Middle frontal gyrus (tissue), 1 donor: ENCODE results near the gene SLC35E3.

Experiments used
- DNase-seq: peaks from one replicate; pipeline ENCODE4 v3.0.0-alpha.2; 2015; ENCODE audit warnings: low spot score; ENCODE audit errors: extremely low spot score

The SLC35E3 gene

DNA sequence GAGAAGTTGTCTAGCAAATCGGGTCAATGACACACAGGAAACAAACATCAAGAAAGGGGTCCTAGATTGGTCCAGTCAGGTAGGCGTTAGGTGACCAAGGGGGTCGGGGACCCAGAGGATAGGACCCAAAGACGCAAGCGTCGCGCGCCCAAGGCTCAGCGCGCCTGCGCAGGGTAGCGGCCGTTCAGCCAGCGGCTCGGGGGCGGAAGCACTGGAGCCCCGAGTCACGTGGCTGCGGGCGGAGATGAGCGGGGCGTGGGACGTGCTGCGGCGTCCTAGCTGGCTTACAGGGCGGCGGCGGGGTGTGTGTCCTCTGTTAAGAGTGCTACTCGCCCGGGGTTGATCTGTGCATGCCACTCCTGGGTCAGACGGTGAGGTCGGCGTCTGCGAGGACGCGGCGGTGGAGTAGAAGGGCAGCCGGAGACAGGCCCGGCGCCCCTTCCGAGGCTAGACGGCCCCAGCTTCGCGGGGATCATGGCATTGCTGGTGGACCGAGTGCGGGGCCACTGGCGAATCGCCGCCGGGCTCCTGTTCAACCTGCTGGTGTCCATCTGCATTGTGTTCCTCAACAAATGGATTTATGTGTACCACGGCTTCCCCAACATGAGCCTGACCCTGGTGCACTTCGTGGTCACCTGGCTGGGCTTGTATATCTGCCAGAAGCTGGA lies at the start of gene SLC35E3:
TSS of gene SLC35E3 (plus strand) at position 273 of the 668 bp plus-strand sequence. CDS start at position 475, 202 bp downstream.
- DNase-seq: peak; percentile 93

DNA sequence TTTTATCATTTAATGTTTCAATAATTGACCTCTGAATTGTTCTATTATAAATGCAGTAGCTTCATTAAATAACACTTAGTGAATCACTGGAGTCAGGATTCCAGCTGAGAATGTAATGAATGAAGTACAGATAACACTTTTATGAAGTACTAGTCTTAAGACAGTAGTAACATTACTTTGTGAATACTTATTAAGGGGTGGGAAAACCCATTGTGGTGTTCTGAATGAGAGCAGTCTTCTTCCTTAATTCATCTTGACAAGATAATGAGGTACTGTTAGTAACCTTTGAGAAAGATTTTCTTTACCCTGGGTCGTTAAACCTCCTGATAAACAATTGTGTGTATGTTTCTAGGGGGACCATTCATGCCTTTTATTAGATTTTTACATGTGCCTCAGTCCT lies 46.5 kb upstream of the SLC35E3 start:
- no peak for DNase-seq

DNA sequence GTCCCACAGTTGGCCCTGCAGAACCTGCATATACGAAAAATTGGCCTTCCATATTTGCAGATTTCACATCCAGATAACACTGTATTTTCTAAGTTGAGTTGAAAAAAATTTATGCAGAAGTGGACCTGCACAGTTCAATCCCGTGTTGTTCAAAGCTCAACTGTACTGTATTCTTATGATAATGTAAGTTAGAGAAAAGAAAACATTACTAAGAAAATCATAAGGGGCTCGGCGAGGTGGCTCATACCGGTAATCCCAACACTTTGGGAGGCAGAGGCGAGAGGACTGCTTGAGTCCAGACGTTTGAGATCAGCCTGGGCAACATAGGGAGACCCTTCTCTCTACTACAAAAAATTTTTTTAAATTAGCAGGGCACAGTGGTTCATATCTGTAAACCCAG lies 18.2 kb upstream of the SLC35E3 start:
- DNase-seq: no peak

DNA sequence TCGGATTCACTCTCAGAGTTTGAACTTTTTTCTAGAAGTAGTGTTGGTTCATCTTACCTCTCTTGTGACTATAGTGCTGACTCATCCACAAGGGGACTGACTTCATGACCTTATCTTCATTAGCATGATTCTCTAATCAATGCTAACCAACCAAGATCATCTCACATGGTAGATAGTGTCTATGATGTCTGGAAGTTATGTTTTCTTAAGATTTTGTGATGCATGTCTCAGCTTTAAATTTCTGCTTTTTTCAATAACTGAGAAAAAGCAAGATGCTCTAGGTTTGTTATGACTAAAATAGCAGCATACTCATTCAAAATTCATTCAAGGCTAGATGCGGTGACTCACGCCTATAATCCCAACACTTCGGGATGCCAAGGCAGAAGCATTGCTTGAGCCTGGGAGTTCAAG lies 12.3 kb upstream of the SLC35E3 start:
- no peak for DNase-seq

DNA sequence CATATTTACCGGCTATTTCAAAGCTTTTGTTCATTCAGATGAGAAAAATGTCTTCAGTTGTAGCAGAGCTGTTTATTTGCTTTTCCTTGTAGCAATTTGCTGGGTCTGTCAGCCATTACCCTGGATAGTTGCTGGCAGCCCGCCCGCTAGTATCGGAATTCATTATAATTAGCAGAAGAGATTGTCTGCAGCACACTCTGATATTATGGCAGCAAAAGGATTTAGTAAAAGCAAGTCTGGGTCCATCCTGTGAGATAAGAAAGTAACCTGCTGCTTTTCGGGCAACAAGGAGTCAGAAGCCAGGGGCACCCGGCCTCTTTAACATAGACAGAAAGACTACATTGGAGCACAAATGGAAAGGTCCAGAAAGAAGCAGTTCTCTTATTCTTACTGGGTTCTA lies 6.1 kb upstream of the SLC35E3 start:
- no peak for DNase-seq

DNA sequence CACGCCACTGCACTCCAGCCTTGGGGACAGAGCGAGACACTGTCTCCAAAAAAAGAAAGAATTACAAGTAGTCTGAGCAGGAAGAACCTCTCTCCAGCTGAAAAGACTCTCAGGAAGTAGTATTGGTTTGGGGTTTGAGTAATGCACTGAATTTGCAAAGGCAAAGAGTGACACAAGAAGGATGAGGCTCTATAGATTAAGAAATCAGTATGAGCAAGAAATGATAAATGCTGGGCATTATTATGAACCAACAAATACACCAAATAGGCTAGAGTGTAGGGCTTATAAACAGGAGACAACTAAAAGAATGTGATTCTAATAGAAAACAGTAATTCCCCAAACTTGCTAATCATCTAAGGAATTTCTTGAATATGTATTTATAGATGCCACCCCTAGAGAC lies 2.6 kb upstream of the SLC35E3 start:
- no peak for DNase-seq

DNA sequence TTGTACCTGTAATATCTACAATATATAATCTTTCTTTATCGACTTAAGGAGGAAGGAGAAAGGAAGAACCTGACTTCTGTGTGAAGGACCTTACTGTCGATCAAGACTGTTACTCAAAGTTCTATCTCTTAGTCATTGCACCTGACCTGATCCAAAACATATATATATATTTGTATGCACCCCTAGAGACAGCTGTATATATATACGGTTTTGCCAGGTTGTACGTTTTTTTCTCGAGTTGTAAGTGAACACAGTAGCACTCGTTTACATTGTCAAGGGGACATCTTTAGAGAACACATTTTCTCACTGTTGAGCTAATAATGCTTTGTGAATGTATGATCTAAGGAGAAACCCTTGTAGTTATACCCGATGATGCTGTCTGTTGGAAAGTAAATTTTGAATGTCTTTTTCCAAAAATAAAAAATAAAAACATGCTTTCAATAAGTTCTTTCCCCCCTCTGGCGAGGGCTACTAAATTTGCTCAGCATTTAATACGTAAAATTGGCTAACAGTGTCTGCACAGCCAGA lies 536 bp upstream of the SLC35E3 start:
- no peak for DNase-seq

DNA sequence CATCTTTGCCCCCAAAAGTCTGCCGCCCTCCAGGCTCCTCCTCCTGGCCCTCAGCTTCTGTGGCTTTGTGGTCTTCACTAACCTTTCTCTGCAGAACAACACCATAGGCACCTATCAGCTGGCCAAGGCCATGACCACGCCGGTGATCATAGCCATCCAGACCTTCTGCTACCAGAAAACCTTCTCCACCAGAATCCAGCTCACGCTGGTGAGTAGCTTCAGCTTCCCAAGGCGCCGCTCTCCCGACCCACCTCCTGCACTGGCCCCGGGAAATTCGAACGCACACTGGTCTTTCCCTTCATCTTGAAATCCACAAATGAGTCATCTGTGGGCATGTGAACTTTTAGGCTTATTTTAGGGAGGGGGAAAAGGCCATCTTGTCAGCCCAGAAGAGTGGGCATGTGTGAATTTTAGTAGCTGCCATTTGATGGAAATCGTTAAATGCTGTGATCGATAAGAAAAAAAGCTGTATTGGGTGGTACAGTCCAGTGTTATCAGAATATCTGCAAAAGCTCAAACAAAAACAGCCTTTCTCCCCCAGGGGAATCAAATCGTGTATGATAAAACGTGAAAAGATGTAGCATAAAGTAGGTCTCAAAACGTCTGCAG lies 700 bp downstream of the SLC35E3 start:
- peak; percentile 27 for DNase-seq

DNA sequence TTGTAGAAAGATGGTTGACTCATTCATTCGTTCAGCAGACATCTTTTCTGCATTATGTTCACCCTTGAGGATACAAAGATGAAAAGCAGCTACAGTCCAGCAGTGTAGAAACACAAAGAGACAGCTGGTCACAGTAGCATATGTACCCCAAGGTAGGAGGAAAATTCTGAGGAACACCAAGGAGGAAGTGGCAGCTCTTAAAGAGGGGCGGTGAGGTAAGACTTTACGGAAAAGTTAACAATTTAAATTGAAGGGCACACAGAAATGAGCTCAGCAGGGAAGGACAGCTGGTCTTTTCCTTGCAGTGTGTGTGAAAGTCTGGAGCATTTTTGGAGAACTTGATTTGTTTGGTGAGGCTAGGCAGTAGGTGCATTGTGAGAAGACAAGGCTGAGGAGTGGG lies 3.5 kb downstream of the SLC35E3 start:
- no peak for DNase-seq

DNA sequence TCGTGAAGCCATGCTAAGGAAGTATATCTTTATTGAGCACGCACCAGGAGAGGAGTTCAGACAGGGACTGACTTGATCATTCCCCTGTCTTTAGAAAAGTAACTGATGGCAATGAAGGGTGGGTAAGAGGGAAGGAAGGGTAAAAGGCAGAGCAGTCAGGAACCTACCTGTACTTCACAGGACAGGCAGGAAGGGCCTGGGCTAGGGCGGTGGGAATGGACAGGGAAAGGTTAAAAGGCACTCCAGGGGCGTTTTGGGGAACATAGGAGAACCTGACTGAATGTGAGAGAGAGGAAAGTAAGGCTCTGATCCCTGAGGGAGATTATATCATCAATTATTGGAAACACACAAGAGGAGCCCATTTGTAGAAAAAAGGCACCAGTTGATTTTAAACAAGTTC lies 3.9 kb downstream of the SLC35E3 start:
- no peak for DNase-seq

DNA sequence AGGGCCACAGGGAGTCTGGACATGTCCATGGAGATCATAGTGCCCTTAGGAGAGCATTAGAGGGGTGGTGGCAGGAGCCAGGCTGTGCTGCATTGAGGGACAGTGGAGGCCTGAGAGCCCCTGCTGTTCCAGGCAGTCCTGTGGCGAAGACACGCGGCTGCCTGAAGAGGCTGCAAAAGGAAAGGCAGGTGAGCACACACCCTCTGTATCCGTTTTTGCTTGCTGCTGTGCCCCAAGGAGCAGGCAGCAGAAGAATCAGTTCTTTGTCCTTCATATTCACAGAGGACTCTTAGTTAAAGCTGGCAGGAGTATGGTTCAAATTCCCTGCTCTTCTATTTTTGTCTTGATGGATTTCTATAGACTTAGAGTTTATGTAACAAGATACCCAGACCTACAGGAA lies 4.5 kb downstream of the SLC35E3 start:
- no peak for DNase-seq

DNA sequence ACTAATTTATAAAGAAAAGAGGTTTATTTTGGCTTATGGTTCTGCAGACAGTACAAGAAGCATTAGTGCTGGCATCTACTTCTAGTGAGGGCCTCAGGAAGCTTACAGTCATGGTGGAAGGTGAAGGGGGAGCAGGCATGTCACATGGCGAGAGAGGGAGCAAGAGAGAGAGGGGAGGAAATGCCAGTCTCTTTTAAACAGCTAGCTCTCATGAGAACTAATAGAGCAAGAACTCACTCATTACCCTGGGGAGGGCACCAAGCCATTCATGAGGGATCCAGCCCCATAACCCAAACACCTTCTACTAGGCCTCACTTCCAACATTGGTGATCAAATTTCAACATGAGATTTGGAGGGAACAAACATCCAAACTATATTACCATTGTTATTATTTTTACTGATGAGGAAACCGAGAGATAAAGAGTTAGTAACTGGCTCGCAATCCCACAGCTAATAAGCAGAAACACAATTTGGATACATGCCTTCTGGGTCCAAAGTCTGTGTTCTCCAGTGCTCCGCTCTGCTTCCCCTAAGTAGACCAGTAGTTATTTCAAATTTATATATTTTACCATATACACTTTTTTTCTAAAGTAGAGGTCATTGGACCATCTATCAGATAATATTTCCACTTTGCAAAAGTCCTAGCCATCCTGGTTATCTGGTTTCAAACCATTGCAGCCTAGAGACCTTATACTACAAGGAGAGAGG lies 9.7 kb downstream of the SLC35E3 start:
- no peak for DNase-seq

DNA sequence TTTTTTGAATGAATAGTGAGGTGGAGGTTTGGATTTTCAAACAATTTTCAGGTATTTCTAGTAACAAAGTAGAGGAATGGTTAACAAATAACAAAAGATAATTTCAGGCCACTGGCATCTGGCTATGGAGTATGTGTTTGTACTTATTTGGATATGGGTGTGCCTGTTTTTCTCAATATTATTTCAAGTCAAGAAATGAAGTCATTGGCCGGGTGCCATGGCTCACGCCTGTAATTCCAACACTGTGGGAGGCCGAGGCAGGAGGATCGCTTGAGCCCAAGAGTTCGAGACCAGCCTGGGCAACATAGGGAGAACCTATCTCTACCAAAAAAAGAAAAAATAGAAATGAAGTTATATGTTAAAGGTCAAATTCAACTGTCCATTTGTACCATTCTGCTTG lies 13.9 kb downstream of the SLC35E3 start:
- no peak for DNase-seq

DNA sequence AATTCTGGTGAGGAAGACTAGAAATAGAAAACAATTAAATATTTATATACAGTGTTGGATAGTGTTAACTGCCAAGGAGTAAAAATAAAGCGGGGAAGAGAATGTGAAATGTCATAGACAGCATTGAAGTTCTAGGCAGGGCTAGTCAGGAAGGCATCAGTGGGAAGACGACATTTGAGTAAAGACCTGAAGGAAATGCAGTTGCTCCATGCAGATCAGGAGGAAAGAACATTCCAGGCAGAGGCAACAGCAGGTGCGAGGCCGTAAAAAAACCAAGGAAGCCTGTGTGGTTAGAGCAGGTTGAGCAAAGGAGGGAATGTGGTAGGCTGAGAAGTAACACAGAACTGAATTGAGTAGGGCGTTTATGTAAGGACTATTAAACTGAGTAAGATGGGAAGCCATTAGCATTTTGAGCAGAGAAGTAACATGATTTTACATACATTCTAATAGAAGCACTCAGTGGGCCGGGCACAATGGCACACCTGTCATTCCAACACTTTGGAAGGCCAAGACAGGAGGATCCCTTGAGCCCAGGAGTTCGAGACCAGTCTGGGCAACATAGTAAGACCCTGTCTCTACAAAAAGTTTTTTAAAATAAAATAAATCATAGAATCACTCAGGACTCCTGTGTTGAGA lies 14.9 kb downstream of the SLC35E3 start:
- no peak for DNase-seq

DNA sequence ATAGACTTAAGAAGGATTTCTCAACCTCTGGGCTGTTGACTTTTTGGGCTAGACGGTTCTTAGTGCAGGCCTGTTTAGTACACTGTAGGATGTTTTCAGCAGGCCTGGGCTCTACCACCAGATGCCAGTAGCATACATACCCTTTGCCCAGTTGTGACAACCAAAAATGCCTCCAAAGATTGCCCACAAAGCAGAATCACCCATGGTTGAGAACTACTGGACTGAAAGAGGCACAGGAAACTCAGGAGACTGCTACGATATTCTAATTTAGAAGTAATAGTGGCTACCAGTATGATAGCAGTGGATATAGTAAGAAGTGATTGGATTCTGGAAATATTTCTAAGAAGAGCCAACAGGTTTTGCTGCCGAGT lies 15.5 kb downstream of the SLC35E3 start:
- DNase-seq: no peak

DNA sequence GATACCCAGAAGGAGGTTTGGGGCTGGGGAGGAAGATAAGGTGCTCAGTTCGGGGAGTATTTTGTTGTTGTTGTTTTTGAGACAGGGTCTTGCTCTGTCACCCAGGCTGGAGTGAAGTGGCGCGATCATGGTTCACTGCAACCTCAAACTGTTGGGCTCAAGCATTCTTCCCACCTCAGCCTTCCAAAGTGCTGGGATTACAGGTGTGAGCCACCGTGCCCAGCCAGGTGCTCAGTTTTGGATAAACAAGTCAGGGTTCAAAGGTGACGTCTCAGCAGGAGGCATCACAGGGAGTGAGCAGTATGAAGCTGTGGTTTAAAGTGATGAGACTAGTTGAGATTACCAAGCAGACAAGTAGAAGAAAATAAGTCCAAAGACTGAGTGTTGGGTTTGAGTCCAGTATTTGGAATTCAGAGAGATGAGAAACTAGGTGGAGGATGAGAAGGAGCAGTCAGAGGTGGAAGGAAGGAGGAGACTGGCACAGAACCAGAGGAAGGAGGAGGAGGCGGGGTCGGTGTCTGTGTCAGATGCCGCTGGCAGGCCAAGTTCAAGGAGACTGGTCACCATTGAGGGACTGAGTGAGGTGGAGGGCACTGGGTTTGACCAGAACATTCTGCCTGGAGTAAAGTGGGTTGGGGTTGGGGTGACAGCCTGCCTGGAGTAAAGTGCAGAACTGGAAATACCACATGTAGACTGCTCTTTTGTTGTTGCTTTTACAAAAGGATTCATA lies 16.1 kb downstream of the SLC35E3 start:
- no peak for DNase-seq

DNA sequence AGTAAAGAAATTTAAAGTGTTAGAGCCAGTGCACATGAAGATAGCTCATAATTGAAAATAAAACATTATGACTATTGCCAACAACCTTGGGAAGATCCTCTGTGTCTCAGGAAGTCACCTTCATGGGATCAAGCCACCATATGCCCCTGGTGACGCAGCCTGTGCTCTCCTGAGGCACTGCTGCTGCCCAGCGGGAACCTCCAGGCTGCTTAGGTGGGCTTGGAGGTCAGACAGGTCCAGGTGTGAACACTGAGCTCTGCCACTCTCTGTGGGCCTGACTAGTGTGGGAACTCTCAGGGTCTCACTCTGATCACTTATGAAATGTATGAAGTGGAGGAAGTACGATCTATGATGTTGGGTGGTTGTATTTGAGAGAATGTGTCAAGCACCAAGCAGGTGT lies 16.7 kb downstream of the SLC35E3 start:
- DNase-seq: no peak

DNA sequence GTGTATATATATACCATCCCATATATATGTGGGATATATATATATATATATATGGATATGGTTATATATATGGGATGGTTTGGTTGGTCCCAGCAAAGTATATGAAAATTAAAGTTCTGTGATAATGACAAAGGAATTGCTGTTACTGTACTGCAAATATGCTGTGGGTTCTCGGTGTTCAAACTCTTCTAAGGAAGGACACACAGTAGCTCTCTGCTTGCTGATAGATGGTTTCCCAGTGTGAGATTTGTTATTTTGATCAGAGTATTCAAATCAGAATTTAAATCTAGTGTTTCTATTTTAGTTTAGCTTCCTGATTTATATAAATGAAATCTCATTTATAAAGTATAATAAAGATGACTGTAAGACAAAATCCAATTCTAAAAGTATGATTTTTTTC lies 19.7 kb downstream of the SLC35E3 start:
- DNase-seq: no peak

DNA sequence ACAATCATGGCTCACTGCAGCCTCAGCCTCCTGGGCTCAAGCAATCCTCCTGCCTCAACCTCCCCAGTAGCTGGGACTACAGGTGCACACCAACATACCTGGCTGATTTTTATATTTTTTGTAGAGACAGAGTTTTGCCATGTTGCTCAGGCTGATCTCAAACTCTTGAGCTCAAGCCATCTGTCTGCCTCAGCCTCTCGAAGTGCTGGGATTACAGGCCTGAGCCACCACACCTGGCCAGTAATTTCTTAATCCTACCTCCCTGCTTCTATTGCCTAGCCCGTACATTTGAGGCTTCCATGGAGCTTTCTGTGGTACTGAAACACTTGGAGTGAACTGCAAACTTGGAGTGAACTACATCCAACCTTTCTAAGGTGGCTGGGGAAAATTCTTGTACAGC lies 20.7 kb downstream of the SLC35E3 start:
- no peak for DNase-seq

DNA sequence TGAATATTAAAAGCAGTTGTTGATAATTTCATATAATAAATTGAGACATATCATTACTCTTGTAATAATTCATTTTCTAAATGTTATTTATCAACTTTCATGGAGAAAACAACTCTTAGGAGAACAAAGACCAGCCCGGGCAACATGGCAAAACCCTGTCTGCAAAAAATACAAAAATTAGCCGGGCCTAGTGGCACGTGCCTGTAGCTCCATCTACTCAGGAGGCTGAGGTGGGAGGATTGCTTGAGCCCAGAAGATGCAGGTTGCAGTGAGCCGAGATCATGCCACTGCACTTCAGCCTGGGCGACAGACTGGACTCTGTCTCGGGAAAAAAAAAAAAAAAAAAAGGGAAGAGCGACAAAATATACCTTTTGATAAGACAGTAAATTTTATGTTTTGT lies 21.2 kb downstream of the SLC35E3 start:
- no peak for DNase-seq

DNA sequence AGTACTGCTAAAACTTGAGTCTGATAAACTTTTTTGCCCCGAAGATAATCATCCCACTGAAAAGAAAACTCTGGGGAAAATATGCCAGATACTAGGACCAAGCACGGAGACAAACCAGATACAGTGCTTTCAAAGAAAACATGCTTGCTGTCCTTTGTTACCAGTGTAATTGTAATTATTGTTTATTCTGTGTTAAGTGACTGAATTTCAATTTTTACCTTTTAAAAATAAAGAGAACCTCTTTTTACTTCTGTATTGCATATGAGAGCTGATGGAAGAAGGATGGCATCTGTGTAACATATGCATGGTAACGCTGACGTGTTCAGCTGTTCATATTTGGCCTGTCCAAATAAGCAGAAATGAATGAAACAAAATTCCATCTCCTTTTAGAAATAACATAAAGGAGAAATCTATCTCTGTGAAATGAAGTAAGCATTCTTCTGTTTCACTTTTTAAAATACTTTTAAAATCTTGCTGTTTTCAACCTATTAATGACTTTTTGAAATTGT lies 22.5 kb downstream of the SLC35E3 start:
- DNase-seq: no peak
